IPS DF 6.9 (cell line): ENCODE measurements around the gene MGAT3.

Experiments
- DNase-seq: peaks from one replicate; pipeline ENCODE4 v3.0.0-alpha.2; 2013; ENCODE audit warnings: low read depth, low spot score
- H3K27ac ChIP-seq: one replicate; pipeline ENCODE4 v1.5.1; 2013; ENCODE audit warnings: low read length, control low read depth
- H3K27me3 ChIP-seq: 2 replicates; pipeline ENCODE4 v1.6.1; 2013; ENCODE audit warnings: mild to moderate bottlenecking, low read length; ENCODE audit not compliant: control insufficient read depth, insufficient read depth
- H3K36me3 ChIP-seq: 2 replicates; pipeline ENCODE4 v1.6.1; 2013; ENCODE audit warnings: low read length; ENCODE audit not compliant: control insufficient read depth, insufficient read depth
- H3K4me1 ChIP-seq: 2 replicates; pipeline ENCODE4 v1.6.1; 2013; ENCODE audit warnings: low read length; ENCODE audit not compliant: control insufficient read depth, insufficient read depth
- H3K4me3 ChIP-seq: 2 replicates; pipeline ENCODE4 v1.5.1; 2013; ENCODE audit warnings: mild to moderate bottlenecking, low read length
- H3K9me3 ChIP-seq: 2 replicates; pipeline ENCODE4 v1.6.1; 2013; ENCODE audit warnings: low read length, inconsistent platforms; ENCODE audit not compliant: control insufficient read depth, insufficient read depth
- WGBS: extraction: QIAGEN DNeasy Blood & Tissue Kit; methylation state at CpG from one replicate; pipeline ENCODE4 v1.1.7; 2013; ENCODE audit warnings: mixed read lengths, missing lambda C conversion rate; ENCODE audit not compliant: insufficient read length, insufficient coverage; 5-methylcytosine and 5-hydroxymethylcytosine counted together

Gene MGAT3

GRCh38 chr22:39478441-39478850, 21.6 kb downstream of the MGAT3 start:
- WGBS: no CpG with 5 or more reads among the region's 9 CpGs
- Histone ChIP-seq H3K9me3 (no peaks in the 10 kb centered on the region), H3K27me3 (no peaks in the 10 kb centered on the region), H3K27ac (no peak overlapping the region), H3K4me3 (no peak overlapping the region), H3K4me1 (peaks cover 5% of the 10 kb centered on the region), H3K36me3 (no peaks in the 10 kb centered on the region)
- DNase-seq: no peak

- WGBS: no CpG with 5 or more reads among the region's 3 CpGs
- no peaks in the 10 kb centered on the region for H3K9me3 ChIP-seq
- H3K27me3 ChIP-seq: no peaks in the 10 kb centered on the region
- H3K4me3 ChIP-seq: no peak overlapping the region
- H3K27ac ChIP-seq: no peak overlapping the region
- H3K4me1 ChIP-seq: peaks cover 2% of the 10 kb centered on the region
- no peak for DNase-seq
- no peaks in the 10 kb centered on the region for H3K36me3 ChIP-seq
Measured at GRCh38 chr22:39479254-39479653, 22.4 kb downstream of the MGAT3 start.

- Histone ChIP-seq H3K9me3 (no peaks in the 10 kb centered on the region), H3K4me3 (no peak overlapping the region), H3K4me1 (no peaks in the 10 kb centered on the region), H3K36me3 (no peaks in the 10 kb centered on the region), H3K27ac (no peak overlapping the region), H3K27me3 (no peaks in the 10 kb centered on the region)
- WGBS: no CpG with 5 or more reads among the region's 1 CpG
- DNase-seq: no peak
Measured at GRCh38 chr22:39480557-39480956, 23.7 kb downstream of the MGAT3 start.

- Histone ChIP-seq H3K9me3 (no peaks in the 10 kb centered on the region), H3K36me3 (no peaks in the 10 kb centered on the region), H3K27ac (no peak overlapping the region), H3K27me3 (no peaks in the 10 kb centered on the region), H3K4me3 (no peak overlapping the region), H3K4me1 (no peaks in the 10 kb centered on the region)
- no peak for DNase-seq
- WGBS: no CpG with 5 or more reads among the region's 16 CpGs
Measured at GRCh38 chr22:39481054-39481453, 24.2 kb downstream of the MGAT3 start.

- Histone ChIP-seq H3K36me3 (no peaks in the 10 kb centered on the region), H3K27ac (no peak overlapping the region), H3K4me1 (no peaks in the 10 kb centered on the region), H3K4me3 (no peak overlapping the region), H3K27me3 (no peaks in the 10 kb centered on the region), H3K9me3 (no peaks in the 10 kb centered on the region)
- WGBS: no CpG with 5 or more reads among the region's 5 CpGs
- DNase-seq: no peak
Measured at GRCh38 chr22:39481595-39481994, 24.8 kb downstream of the MGAT3 start.

- Histone ChIP-seq H3K27ac (no peak overlapping the region), H3K36me3 (no peaks in the 10 kb centered on the region)
Measured at GRCh38 chr22:39482768-39483167, 26.0 kb downstream of the MGAT3 start.

GRCh38 chr22:39486951-39487825, 30.4 kb downstream of the MGAT3 start:
- no peaks in the 10 kb centered on the region for H3K9me3 ChIP-seq
- DNase-seq: no peak
- H3K4me3 ChIP-seq: no peak overlapping the region
- no peak overlapping the region for H3K27ac ChIP-seq
- no peaks in the 10 kb centered on the region for H3K36me3 ChIP-seq
- no peaks in the 10 kb centered on the region for H3K27me3 ChIP-seq
- H3K4me1 ChIP-seq: no peaks in the 10 kb centered on the region
- no CpG with 5 or more reads among the region's 45 CpGs for WGBS

More at GRCh38 chr22:39482768-39483167, 26.0 kb downstream of the MGAT3 start:
- Histone ChIP-seq H3K4me1 (no peaks in the 10 kb centered on the region), H3K9me3 (no peaks in the 10 kb centered on the region), H3K4me3 (no peak overlapping the region), H3K27me3 (no peaks in the 10 kb centered on the region)
- no peak for DNase-seq
- WGBS: no CpG with 5 or more reads among the region's 3 CpGs

GRCh38 chr22:39487826-39488520, 31.2 kb downstream of the MGAT3 start:
- no peaks in the 10 kb centered on the region for H3K36me3 ChIP-seq
- no peak for DNase-seq
- no peaks in the 10 kb centered on the region for H3K4me1 ChIP-seq
- no CpG with 5 or more reads among the region's 70 CpGs for WGBS
- no peak overlapping the region for H3K4me3 ChIP-seq
- no peaks in the 10 kb centered on the region for H3K9me3 ChIP-seq
- no peaks in the 10 kb centered on the region for H3K27me3 ChIP-seq
- no peak overlapping the region for H3K27ac ChIP-seq

- Histone ChIP-seq H3K4me3 (no peak overlapping the region), H3K27me3 (no peaks in the 10 kb centered on the region), H3K9me3 (no peaks in the 10 kb centered on the region), H3K27ac (no peak overlapping the region), H3K36me3 (no peaks in the 10 kb centered on the region), H3K4me1 (no peaks in the 10 kb centered on the region)
- no peak for DNase-seq
- no CpG with 5 or more reads among the region's 39 CpGs for WGBS
Measured at GRCh38 chr22:39488563-39489083, 31.8 kb downstream of the MGAT3 start.

GRCh38 chr22:39489094-39490068, 32.6 kb downstream of the MGAT3 start:
- Histone ChIP-seq H3K4me3 (no peak overlapping the region), H3K4me1 (no peaks in the 10 kb centered on the region), H3K27me3 (no peaks in the 10 kb centered on the region), H3K9me3 (no peaks in the 10 kb centered on the region), H3K36me3 (no peaks in the 10 kb centered on the region), H3K27ac (no peak overlapping the region)
- no CpG with 5 or more reads among the region's 17 CpGs for WGBS
- DNase-seq: no peak
